K562 (cell line): Measurements from ENCODE around the gene CYP2A6. TPM values are rescaled to one million over a fixed set of nuclear protein-coding genes. Genes with fewer than 3 reads are reported as not detected.

ENCODE experiments used
- ATAC-seq: fragments of 200-7000 bp; cut with Tn5 transposase; 3 replicates; pipeline ENCODE4 v1.9.1; 2020; ENCODE audit warnings: moderate library complexity
- BruUV-seq: library from RNA; stranded (reverse); fragments of 400-500 nt; replicated peaks from 2 replicates; lab custom pipeline; 2021; lab: Mats Ljungman, UMichigan
- CTCF ChIA-PET: fragments of 300-600 bp; formaldehyde crosslinking; extraction: SDS; loops from one replicate; lab custom pipeline; 2021; ENCODE audit warnings: low intra/inter-chr PET ratio; lab: Yijun Ruan, JAX
- POLR2A ChIA-PET: fragments of 300-600, 350-650 bp; sonication (Branson Sonifier 250); formaldehyde crosslinking; extraction: SDS; loops from one replicate; lab custom pipeline; 2021; ENCODE audit warnings: antibody characterized with exemption, inconsistent platforms; lab: Yijun Ruan, JAX
- DNase-seq, 4 experiments: peaks; one replicate each; pipeline versions ENCODE4 v3.0.0 to v3.0.0-alpha.2; 2011 to 2018; ENCODE audit warnings: low spot score in 3 of 4, mixed read lengths in 3 of 4; ENCODE audit errors: extremely low read depth in 1 of 4
- FAIRE-seq: peaks from 2 replicates; lab custom pipeline; 2011; peaks lifted over from hg19 to GRCh38; lab: Jason Lieb, UNC
- H2AFZ ChIP-seq: 2 replicates; pipeline ENCODE4 v1.6.0; 2011; ENCODE audit warnings: low read depth, low read length, control low read depth, inconsistent platforms
- H3K27ac ChIP-seq: fragments of 200-600 bp; 3 replicates; pipeline ENCODE4 v1.8.0; 2011; ENCODE audit warnings: low read depth, mild to moderate bottlenecking, control low read depth, inconsistent platforms, low read length, moderate library complexity, mixed read lengths; ENCODE audit errors: extremely low read depth
- H3K27me3 ChIP-seq, 2 experiments: fragments of 300-600 bp in 1 of 2; 2 replicates in 1 of 2; 3 replicates in 1 of 2; pipeline versions ENCODE4 v1.6.0 to v1.8.0; 2011; ENCODE audit warnings: inconsistent platforms in 2 of 2, low read length in 2 of 2, mild to moderate bottlenecking in 1 of 2, mixed read lengths in 1 of 2, moderate library complexity in 1 of 2; ENCODE audit not compliant: control insufficient read depth in 2 of 2, insufficient read depth in 2 of 2
- H3K36me3 ChIP-seq: fragments of 300-600 bp; 3 replicates; pipeline ENCODE4 v1.8.0; 2011; ENCODE audit warnings: mild to moderate bottlenecking, low read length, inconsistent platforms; ENCODE audit not compliant: control insufficient read depth, insufficient read depth
- H3K4me1 ChIP-seq, 2 experiments: fragments of 200-600 bp in 1 of 2; replicated peaks in 1 of 2; 2 replicates in 1 of 2; 3 replicates in 1 of 2; pipeline versions ENCODE4 v1.5.1 to v1.8.0; 2011; ENCODE audit warnings: inconsistent platforms in 2 of 2, low read length in 2 of 2, mild to moderate bottlenecking in 1 of 2, mixed read lengths in 1 of 2, moderate library complexity in 1 of 2; ENCODE audit not compliant: control insufficient read depth in 2 of 2, insufficient read depth in 2 of 2
- H3K4me2 ChIP-seq: 2 replicates; pipeline ENCODE4 v1.6.1; 2011; ENCODE audit warnings: low read length, control low read depth, inconsistent platforms, mixed read lengths; ENCODE audit not compliant: insufficient read depth
- H3K4me3 ChIP-seq: fragments of 200-600 bp; sonication (generic), shearing (Covaris generic); 2 replicates; pipeline ENCODE4 v1.5.1; 2016; ENCODE audit warnings: control low read depth, inconsistent platforms
- H3K79me2 ChIP-seq: fragments of 200-600 bp; 3 replicates; pipeline ENCODE4 v1.8.0; 2011; ENCODE audit warnings: low read length, inconsistent platforms; ENCODE audit not compliant: control insufficient read depth, insufficient read depth
- H3K9ac ChIP-seq, 2 experiments: 2 replicates each; pipeline versions ENCODE4 v1.6.0 to v1.6.1; 2011; ENCODE audit warnings: low read depth in 2 of 2, low read length in 2 of 2, control low read depth in 1 of 2, inconsistent platforms in 1 of 2, mild to moderate bottlenecking in 1 of 2, mixed read lengths in 1 of 2; ENCODE audit not compliant: insufficient read depth in 1 of 2
- H3K9me1 ChIP-seq: one replicate; pipeline ENCODE4 v1.6.0; 2011; ENCODE audit warnings: inconsistent platforms, mild to moderate bottlenecking, low read length, moderate library complexity; ENCODE audit not compliant: control insufficient read depth, insufficient read depth
- H3K9me3 ChIP-seq: replicated peaks from 2 replicates; pipeline ENCODE4 v1.5.1; 2011; ENCODE audit warnings: low read depth, low read length, inconsistent platforms; ENCODE audit not compliant: control insufficient read depth, insufficient read depth
- H4K20me1 ChIP-seq: replicated peaks from 2 replicates; pipeline ENCODE4 v1.6.1; 2011; ENCODE audit warnings: low read length, inconsistent platforms, mixed read lengths; ENCODE audit not compliant: control insufficient read depth, insufficient read depth
- DACH1 ChIP-seq: fragments of 450-650 bp; IDR thresholded peaks from 2 replicates; pipeline ENCODE4 v1.6.1; 2018; ENCODE audit not compliant: partially characterized antibody
- FOSL1 ChIP-seq: fragments of 200-800 bp; sonication (Bioruptor generic); conservative IDR thresholded peaks from 2 replicates; pipeline ENCODE4 v1.6.1; 2016; ENCODE audit warnings: missing genetic modification characterization, missing compliant biosample characterization
- JUND ChIP-seq, 2 experiments: IDR thresholded peaks; 2 replicates in 1 of 2; 3 replicates in 1 of 2; pipeline ENCODE4 v1.6.1; 2011; ENCODE audit warnings: borderline replicate concordance in 2 of 2, low read depth in 2 of 2, low read length in 2 of 2, improper control_type of control experiment in 1 of 2, missing biosample characterization in 1 of 2, missing genetic modification characterization in 1 of 2, missing genetic modification reagents in 1 of 2
- ZNF263 ChIP-seq: sonication (generic); formaldehyde crosslinking; IDR thresholded peaks from 2 replicates; pipeline ENCODE4 v1.8.0; 2022; ENCODE audit warnings: mild to moderate bottlenecking, missing genetic modification reagents, borderline replicate concordance
- ZNF316 ChIP-seq: fragments of 450-650 bp; IDR thresholded peaks from 2 replicates; pipeline ENCODE4 v1.6.1; 2016
- WGBS: fragments of 100-300 bp; shearing (Covaris generic); methylation state at CpG from one replicate; pipeline ENCODE4 v1.1.6; 2016; ENCODE audit warnings: low coverage, mixed read lengths; ENCODE audit not compliant: insufficient coverage; ENCODE audit errors: missing lambda C conversion rate; 5-methylcytosine and 5-hydroxymethylcytosine counted together
- in situ Hi-C: fragments of 300-500 bp; cut with MboI; formaldehyde crosslinking; loops from 4 replicates; pipeline ENCODE4 v1.15.0; 2018; ENCODE audit warnings: inconsistent platforms, mixed read lengths
- intact Hi-C: fragments of 100-400 bp; cut with micrococcal nuclease; formaldehyde crosslinking; loops from 2 replicates; pipeline ENCODE4 v1.14.2; 2022
- polyA plus RNA-seq, 8 experiments: library from polyadenylated mRNA; depleted of rRNA in 4 of 8; stranded (reverse) in 5 of 8; unstranded in 3 of 8; fragments of >200 nt; fragmentation: Nextera tagmentation in 2 of 8; fragmentation: Illumina TruSeq in 1 of 8; extraction: Ambion mirVana in 2 of 8; extraction: Trizol in 1 of 8; gene quantifications; 2 replicates each; pipeline versions ENCODE4 v1.2.1 to v1.2.3, GENCODE V29; 2011 to 2014; ENCODE audit warnings: inconsistent platforms in 1 of 8, missing spikeins in 1 of 8
- total RNA-seq, 7 experiments: library from RNA; depleted of rRNA in 6 of 7; stranded (reverse); fragments of >200 nt in 6 of 7; fragmentation: Illumina TruSeq in 2 of 7; extraction: Trizol in 2 of 7; gene quantifications; 2 replicates each; pipeline versions ENCODE4 v1.2.1 to v1.2.3, GENCODE V29; 2011 to 2021; ENCODE audit warnings: low replicate concordance in 1 of 7
- TF ChIP-seq, protein P1 (sequence below), 2 experiments: fragments of 450-650 bp in 1 of 2; sonication (generic) in 1 of 2; formaldehyde crosslinking in 1 of 2; IDR thresholded peaks in 1 of 2; conservative IDR thresholded peaks in 1 of 2; 2 replicates each; pipeline versions ENCODE4 v1.6.1 to v1.8.1; 2016 to 2023; ENCODE audit warnings: mild to moderate bottlenecking in 2 of 2, moderate library complexity in 2 of 2, inconsistent platforms in 1 of 2, missing genetic modification reagents in 1 of 2
- TF ChIP-seq, protein P2 (sequence below): fragments of 450-650 bp; formaldehyde crosslinking; conservative IDR thresholded peaks from 2 replicates; pipeline ENCODE4 v1.4.0; 2022; ENCODE audit warnings: mild to moderate bottlenecking, missing genetic modification characterization
- TF ChIP-seq, protein P3 (sequence below): fragments of 450-650 bp; formaldehyde crosslinking; IDR thresholded peaks from 2 replicates; pipeline ENCODE4 v1.4.0; 2020; ENCODE audit warnings: mild to moderate bottlenecking, moderate library complexity

CYP2A6 gene
- total and polyA plus RNA-seq, 9 of the 15 experiments (the other 6 are each of a cell fraction or from before 2014, with no cell fraction given), result 0.31 TPM; not detected in 8

DNA sequence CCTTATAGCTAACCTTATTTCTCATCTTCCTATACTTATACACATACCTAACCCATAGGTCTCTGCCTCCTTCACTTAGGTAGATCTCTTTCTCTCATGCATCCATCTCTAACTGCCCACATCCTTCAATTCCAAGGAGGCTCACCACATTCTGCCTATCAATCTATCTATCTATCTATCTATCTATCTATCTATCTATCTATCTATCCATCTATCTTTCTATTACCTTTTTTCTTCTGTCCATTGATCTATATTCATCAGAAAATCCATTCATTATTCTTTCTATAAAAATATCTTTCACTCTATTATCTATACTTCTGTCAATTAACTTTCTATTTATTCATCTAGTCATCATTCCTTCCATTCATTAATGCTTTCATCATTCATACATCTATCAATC is 42.9 kb upstream of the CYP2A6 start:
- FAIRE-seq, result no peak
- in situ Hi-C loops, result no loop called here

DNA sequence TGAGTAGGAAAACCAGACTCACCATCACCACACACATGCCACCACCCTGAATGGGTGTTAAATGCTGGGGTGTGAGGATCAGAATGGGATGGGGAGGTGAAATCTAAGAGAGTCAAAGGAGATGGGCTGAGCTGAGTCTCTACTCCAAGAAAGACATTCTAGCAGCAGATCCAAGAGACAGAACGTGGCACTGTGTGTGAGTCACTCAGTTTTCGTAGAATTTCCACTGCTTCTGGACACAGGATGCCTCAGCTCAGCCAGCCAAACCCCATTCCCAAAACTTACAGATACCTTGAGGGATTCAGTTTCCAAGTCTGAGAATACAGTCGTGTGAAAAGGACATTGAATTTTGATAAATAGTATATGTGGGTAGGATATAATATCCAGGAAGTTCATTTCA is 39.1 kb upstream of the CYP2A6 start:
- peak; percentile 52 for ATAC-seq
- BruUV-seq, result no TSS peak

More for the DNA sequence above, 42.9 kb upstream of the CYP2A6 start:
- POLR2A ChIA-PET, result interaction anchor here (0.8 kb wide), 1 partner anchor 58 kb away, joined by 3 read pairs; no protein-coding TSS in a partner anchor
- DNase-seq (no peak), ATAC-seq (no peak)
- TF ChIP-seq ZNF316, result peak; percentile 11; the same call in 1 of the 2 replicates
- peak; percentile 92 for TF ChIP-seq DACH1
- no peak for TF ChIP-seq ZNF263
- Histone ChIP-seq H3K4me3 (no peak overlapping the region), H3K27me3 (no peaks in the 10 kb centered on the region), H3K4me1 (peaks cover 0 to 14% of the 10 kb centered on the region in 2 experiments; a peak in 3 of 5 replicates), H3K9ac (no peak overlapping the region), H4K20me1 (no peaks in the 10 kb centered on the region), H3K9me1 (no peaks in the 10 kb centered on the region), H3K9me3 (no peaks in the 10 kb centered on the region), H3K79me2 (no peaks in the 10 kb centered on the region), H3K36me3 (no peaks in the 10 kb centered on the region), H2AFZ (no peak overlapping the region), H3K27ac (no peak overlapping the region), H3K4me2 (no peak overlapping the region)
- intact Hi-C loops, result no loop called here
- CTCF ChIA-PET, result no interaction called here
- no TSS peak for BruUV-seq

More for the DNA sequence above, 39.1 kb upstream of the CYP2A6 start:
- H3K27me3 ChIP-seq, result no peaks in the 10 kb centered on the region
- WGBS, result 8% methylated on average over 3 of the region's 3 CpGs
- FAIRE-seq (peak; percentile 75), DNase-seq (peak in 1 of 4 experiments; percentile 32)
- no peaks in the 10 kb centered on the region for H4K20me1 ChIP-seq
- no peak overlapping the region for H3K4me3 ChIP-seq
- intact Hi-C loops, result no loop called here
- H3K9ac ChIP-seq, result no peak overlapping the region; a peak in 1 of 4 replicates
- no peak overlapping the region for H3K4me2 ChIP-seq
- in situ Hi-C loops, result no loop called here
- no peaks in the 10 kb centered on the region for H3K79me2 ChIP-seq
- H3K27ac ChIP-seq, result no peak overlapping the region
- H3K9me1 ChIP-seq, result no peaks in the 10 kb centered on the region
- no peaks in the 10 kb centered on the region for H3K36me3 ChIP-seq
- no peaks in the 10 kb centered on the region; a peak in 1 of 5 replicates for H3K4me1 ChIP-seq
- POLR2A ChIA-PET, result interaction anchor here (0.6 kb wide), 1 partner anchor 32 kb away, joined by 3 read pairs; no protein-coding TSS in a partner anchor
- H2AFZ ChIP-seq, result peak overlapping the region; percentile 49; the same call in 1 of the 2 replicates
- CTCF ChIA-PET, result no interaction called here
- TF ChIP-seq JUND (IDR thresholded peaks at IDR 0.05; ENCODE audit: borderline replicate concordance, low read depth, low read length), result peak; percentile 61; the same call in 1 of the 2 replicates
- no peak for TF ChIP-seq JUND (tag; IDR thresholded peaks at IDR 0.05; ENCODE audit: borderline replicate concordance, low read depth, low read length)
- TF ChIP-seq, protein P1, sequence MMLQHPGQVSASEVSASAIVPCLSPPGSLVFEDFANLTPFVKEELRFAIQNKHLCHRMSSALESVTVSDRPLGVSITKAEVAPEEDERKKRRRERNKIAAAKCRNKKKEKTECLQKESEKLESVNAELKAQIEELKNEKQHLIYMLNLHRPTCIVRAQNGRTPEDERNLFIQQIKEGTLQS (IDR thresholded peaks at IDR 0.05), result 0 out of 2 replicates have a peak, but pooled peaks have one; percentile 29
- TF ChIP-seq, protein P1 (CRISPR knock-in tag; conservative IDR thresholded peaks at IDR 0.05), result no peak
- peak; percentile 61; the same call in 1 of the 2 replicates for TF ChIP-seq FOSL1
- TF ChIP-seq, protein P2, sequence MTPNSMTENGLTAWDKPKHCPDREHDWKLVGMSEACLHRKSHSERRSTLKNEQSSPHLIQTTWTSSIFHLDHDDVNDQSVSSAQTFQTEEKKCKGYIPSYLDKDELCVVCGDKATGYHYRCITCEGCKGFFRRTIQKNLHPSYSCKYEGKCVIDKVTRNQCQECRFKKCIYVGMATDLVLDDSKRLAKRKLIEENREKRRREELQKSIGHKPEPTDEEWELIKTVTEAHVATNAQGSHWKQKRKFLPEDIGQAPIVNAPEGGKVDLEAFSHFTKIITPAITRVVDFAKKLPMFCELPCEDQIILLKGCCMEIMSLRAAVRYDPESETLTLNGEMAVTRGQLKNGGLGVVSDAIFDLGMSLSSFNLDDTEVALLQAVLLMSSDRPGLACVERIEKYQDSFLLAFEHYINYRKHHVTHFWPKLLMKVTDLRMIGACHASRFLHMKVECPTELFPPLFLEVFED (CRISPR knock-in tag), result no peak
- TF ChIP-seq, protein P3, sequence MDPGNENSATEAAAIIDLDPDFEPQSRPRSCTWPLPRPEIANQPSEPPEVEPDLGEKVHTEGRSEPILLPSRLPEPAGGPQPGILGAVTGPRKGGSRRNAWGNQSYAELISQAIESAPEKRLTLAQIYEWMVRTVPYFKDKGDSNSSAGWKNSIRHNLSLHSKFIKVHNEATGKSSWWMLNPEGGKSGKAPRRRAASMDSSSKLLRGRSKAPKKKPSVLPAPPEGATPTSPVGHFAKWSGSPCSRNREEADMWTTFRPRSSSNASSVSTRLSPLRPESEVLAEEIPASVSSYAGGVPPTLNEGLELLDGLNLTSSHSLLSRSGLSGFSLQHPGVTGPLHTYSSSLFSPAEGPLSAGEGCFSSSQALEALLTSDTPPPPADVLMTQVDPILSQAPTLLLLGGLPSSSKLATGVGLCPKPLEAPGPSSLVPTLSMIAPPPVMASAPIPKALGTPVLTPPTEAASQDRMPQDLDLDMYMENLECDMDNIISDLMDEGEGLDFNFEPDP (CRISPR knock-in tag), result no peak
- H3K9me3 ChIP-seq, result no peaks in the 10 kb centered on the region
